Esophagus (tissue), 2 donors: ENCODE data around the gene METTL17. TPM values are rescaled to one million over a fixed set of nuclear protein-coding genes. Genes with fewer than 3 reads are reported as not detected.

Experiments
- H3K27ac ChIP-seq, 2 donors: one replicate each; pipeline ENCODE4 v1.5.1; 2013; ENCODE audit warnings: low read depth in 2 of 2, mild to moderate bottlenecking in 2 of 2, inconsistent platforms in 1 of 2, low read length in 1 of 2, moderate library complexity in 1 of 2
- H3K27me3 ChIP-seq, 2 donors: one replicate each; pipeline ENCODE4 v1.6.1; 2013; ENCODE audit warnings: low read length in 2 of 2, control low read depth in 1 of 2, mild to moderate bottlenecking in 1 of 2; ENCODE audit not compliant: insufficient read depth in 2 of 2, control insufficient read depth in 1 of 2
- H3K36me3 ChIP-seq, 2 donors: one replicate each; pipeline ENCODE4 v1.6.1; 2013; ENCODE audit warnings: low read length in 1 of 2; ENCODE audit not compliant: control insufficient read depth in 2 of 2, insufficient read depth in 2 of 2
- H3K4me1 ChIP-seq, 2 donors: one replicate each; pipeline ENCODE4 v1.6.1; 2013; ENCODE audit warnings: low read length in 1 of 2; ENCODE audit not compliant: control insufficient read depth in 2 of 2, insufficient read depth in 2 of 2
- H3K4me3 ChIP-seq, 2 donors: one replicate each; pipeline ENCODE4 v1.5.1; 2013; ENCODE audit warnings: low read length in 2 of 2, mild to moderate bottlenecking in 2 of 2, low read depth in 1 of 2, moderate library complexity in 1 of 2
- H3K9me3 ChIP-seq, 2 donors: one replicate each; pipeline ENCODE4 v1.6.1; 2013; ENCODE audit warnings: mild to moderate bottlenecking in 2 of 2, low read depth in 1 of 2, low read length in 1 of 2, moderate library complexity in 1 of 2; ENCODE audit not compliant: control insufficient read depth in 2 of 2, insufficient read depth in 1 of 2
- WGBS, 2 donors: extraction: QIAGEN DNeasy Blood & Tissue Kit; methylation state at CpG; one replicate each; pipeline ENCODE4 v1.1.7; 2013; 5-methylcytosine and 5-hydroxymethylcytosine counted together
- polyA plus RNA-seq, 2 donors: library from polyadenylated mRNA; stranded (reverse); fragments of 200-250 nt; gene quantifications; one replicate each; pipeline ENCODE4 v1.2.3, GENCODE V29; 2013
- donor health status: healthy with polysubstance abuse.
- donor health status: Bipolar disorder and iron deficiency.

METTL17 gene
- polyA plus RNA-seq, 2 donors, result 55.1 to 56.3 TPM

- no peaks in the 10 kb centered on the region for H3K27me3 ChIP-seq
- H3K27ac ChIP-seq, result no peak overlapping the region
- no peaks in the 10 kb centered on the region for H3K9me3 ChIP-seq
- WGBS, 2 donors, result 84 to 85% methylated on average over 1 of the region's 1 CpG
- H3K36me3 ChIP-seq, result peaks cover 13 to 32% of the 10 kb centered on the region in 2 donors
- no peak overlapping the region for H3K4me3 ChIP-seq
- peaks cover 0 to 8% of the 10 kb centered on the region in 2 donors for H3K4me1 ChIP-seq
These were observed 29.6 kb downstream of the METTL17 start for GRCh38 chr14:21019366-21019765.

DNA sequence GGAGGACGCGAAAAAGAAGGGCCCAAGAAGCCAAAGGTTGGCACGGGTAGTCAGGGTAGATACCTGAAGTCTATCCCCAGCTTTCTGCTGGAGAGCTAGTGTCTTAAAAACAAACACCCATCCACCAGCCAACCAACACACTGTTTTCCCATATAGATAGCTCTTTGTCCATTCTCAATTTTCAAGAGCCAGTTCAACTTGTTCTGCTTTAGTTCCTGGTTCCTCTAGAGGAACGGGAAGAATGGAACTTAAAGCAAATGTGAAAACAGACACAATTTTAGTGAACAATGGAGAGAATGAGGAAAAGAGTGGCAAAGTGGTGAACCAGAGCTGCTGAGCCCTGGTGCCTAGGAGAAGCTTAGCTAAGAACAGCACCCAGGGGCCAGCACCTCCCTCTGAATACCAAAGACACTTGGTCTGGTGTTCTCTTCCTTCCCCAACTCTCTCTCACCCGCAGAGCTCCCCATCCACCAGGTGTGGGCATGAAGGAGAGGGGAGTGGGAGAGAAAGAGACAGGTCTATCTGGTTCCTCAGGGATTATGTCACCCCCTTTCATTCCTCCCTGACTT, 31.3 kb downstream of the METTL17 start:
- Histone ChIP-seq H3K4me3 (peak overlapping the region; percentile 10 to 15), H3K9me3 (no peaks in the 10 kb centered on the region), H3K27me3 (no peaks in the 10 kb centered on the region), H3K36me3 (peaks cover 13 to 32% of the 10 kb centered on the region in 2 donors), H3K4me1 (peaks cover 0 to 10% of the 10 kb centered on the region in 2 donors), H3K27ac (peak overlapping the region; percentile 73 to 81)
- WGBS, 2 donors, result 83 to 86% methylated on average over 5 of the region's 5 CpGs

- peaks cover 13 to 27% of the 10 kb centered on the region in 2 donors for H3K36me3 ChIP-seq
- WGBS, 2 donors, result 83 to 84% methylated on average over 5 of the region's 5 CpGs
- H3K4me1 ChIP-seq, result peaks cover 0 to 10% of the 10 kb centered on the region in 2 donors
- H3K27me3 ChIP-seq, result no peaks in the 10 kb centered on the region
- no peaks in the 10 kb centered on the region for H3K9me3 ChIP-seq
- H3K27ac ChIP-seq, result peak overlapping the region in 1 of 2 donors; percentile 51
- H3K4me3 ChIP-seq, result peak overlapping the region; percentile 20 to 61
These were observed 32.9 kb downstream of the METTL17 start for GRCh38 chr14:21022686-21023085.

DNA sequence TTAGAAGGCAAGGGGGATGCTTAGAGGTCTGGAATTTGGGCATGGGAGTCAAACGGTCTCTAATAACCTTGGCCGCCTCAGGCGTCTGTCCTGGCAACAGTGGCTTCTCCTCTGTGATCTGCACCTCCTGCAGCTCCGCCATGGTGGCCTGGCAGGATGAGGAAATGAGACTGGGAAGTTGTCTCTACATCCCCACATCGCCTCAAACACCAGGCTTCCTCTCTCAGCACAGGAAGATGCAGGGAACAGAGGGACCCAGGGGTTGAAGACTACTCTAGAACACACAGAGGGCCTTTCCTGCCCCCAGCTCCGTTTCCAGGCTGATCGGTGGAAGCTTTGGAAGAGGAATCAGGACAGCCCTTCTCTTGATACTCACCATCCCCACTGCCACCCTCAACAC, 33.4 kb downstream of the METTL17 start:
- Histone ChIP-seq H3K27ac (peak overlapping the region in 1 of 2 donors; percentile 86), H3K4me1 (peaks cover 0 to 8% of the 10 kb centered on the region in 2 donors), H3K4me3 (peak overlapping the region; percentile 61 to 91), H3K9me3 (no peaks in the 10 kb centered on the region), H3K27me3 (no peaks in the 10 kb centered on the region), H3K36me3 (peaks cover 9 to 22% of the 10 kb centered on the region in 2 donors)
- 61 to 69% methylated on average over 7 of the region's 7 CpGs for WGBS, 2 donors

DNA sequence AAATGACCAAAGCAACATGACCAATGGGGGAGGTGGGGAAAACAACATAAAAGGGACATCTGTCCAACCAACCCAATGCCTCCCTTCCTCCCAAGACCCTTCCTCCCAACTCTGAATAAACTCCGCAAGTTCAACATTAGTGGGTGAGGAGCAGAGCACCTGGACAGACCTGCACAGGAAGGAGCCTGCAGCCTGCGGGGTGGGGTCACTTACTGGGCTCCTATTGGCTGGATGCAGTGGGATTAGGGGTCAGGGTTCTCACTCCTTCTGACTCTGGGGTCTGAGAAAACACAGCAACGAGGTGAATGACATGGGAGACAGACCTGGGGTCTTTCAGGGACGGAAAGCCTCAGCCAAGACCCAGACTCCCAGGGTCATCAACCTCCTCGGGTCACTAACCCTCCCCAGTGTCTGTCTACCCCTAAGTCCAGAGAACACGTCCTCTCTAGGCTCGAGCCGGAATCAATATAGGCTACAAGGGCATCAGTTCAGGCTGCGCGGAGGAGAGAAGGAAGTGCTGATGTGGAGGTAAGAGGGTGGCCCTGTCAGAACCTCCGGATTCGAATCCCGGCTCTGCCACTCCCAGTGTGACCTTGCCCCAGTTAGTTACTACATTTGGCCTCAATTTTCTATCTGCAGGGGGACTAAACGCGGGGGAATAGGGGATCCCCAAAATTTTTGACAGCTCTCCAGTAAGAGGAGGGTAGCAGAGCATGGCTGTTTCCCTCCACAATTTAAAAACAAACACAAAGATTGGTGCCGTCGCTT, 34.2 kb downstream of the METTL17 start:
- Histone ChIP-seq H3K27me3 (no peaks in the 10 kb centered on the region), H3K4me1 (peaks cover 0 to 8% of the 10 kb centered on the region in 2 donors), H3K9me3 (no peaks in the 10 kb centered on the region), H3K4me3 (peak overlapping the region; percentile 61 to 91), H3K36me3 (peaks cover 4 to 15% of the 10 kb centered on the region in 2 donors), H3K27ac (peak overlapping the region; percentile 81 to 86)
- 19 to 25% methylated on average over 17 of the region's 17 CpGs for WGBS, 2 donors

DNA sequence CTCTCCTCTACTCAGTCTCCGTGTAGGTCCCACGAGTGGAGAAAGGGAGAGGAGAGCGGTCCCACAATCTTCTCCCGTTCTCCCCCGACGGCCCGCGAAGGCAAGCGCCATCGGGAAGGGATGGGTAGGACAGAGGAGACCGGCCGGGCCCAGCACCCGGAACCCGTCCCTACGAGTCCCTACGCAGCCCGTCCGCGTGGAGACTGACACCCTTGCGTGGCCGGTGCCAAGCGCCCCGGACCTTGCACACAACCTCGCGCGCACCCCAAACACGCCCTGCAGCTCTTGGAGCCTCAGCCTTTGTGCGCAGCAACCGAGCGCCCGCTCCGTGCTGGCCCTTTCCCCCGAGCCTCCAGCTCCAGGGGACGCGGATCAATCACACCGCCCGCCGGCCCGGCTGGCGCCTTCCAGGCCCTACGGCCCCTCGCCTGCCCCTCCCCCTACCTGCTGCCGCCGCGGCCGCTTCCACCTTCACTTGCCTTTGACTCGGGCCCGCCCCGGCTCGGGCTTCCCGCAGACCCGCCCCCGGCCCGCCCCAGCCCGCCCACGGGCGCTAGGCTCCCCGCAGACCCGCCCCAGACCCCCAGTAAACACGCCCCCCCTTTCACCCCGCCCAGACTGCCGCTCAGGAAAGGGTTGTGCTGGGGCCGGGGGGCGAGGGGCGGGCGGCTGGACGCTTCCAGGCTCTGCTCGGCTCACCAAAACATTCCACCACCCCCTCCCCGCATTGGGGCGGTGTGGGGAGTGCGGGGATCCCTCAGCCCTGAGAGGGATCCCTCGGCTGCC, 35.0 kb downstream of the METTL17 start, which contains the start of gene NDRG2:
NDRG2 (minus strand) TSS at position 477 of the 786 bp plus-strand sequence. CDS start 1,746 bp downstream, outside the sequence.
- peaks cover 0 to 8% of the 10 kb centered on the region in 2 donors for H3K4me1 ChIP-seq
- H3K9me3 ChIP-seq, result no peaks in the 10 kb centered on the region
- peak within 1 kb of the TSS; percentile 61 to 91 for H3K4me3 ChIP-seq
- WGBS, 2 donors, result 1% methylated on average over 65 to 72 of the region's 72 CpGs
- H3K27ac ChIP-seq, result peak within 1 kb of the TSS; percentile 81 to 89
- H3K36me3 ChIP-seq, result peaks cover 4 to 10% of the 10 kb centered on the region in 2 donors
- no peaks in the 10 kb centered on the region for H3K27me3 ChIP-seq

DNA sequence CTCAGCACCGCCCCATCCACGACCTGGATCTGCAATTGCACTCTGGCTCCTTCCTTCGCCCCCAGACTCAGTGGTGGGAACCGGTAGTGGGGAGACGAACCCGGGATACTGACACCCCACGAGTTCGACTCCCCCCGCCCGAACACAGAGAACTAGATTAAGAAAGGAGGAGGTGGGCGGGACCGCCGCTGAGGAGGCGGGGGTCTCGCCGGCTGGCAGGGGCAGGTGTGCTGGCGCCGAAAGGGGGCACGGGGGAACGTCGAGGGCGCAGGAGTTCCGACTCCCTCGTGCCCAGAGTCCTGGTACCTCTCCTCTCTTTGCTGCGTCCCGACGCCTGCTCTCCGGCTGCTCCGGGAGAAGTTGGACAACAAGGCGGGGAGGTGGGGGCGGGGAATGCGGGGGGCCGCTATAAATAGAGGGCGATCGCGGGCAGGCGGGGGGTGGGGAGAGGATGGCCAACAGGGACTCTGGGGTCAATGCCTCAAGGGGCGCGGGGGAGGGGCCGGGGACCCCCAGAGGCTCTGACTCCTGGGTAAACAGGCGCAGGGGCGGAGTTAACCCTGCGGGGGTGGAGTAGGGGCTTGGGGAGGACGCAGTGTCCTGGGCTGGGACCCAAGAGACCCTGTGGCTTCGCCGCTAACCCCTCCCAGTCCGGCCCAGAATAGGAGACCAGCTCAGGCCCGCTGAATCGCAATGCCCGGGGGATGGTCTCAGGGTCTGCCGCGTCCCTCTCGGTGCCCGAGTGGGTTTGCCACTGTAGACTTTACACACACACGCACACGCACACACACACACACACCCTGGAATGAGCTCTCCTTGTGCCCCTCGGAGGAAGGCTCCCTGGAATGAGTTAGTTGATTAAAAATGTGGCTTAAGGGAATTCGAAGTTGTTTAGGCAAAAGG, 35.8 kb downstream of the METTL17 start:
- Histone ChIP-seq H3K4me1 (peaks cover 0 to 8% of the 10 kb centered on the region in 2 donors), H3K4me3 (peak overlapping the region; percentile 61 to 65), H3K27me3 (no peaks in the 10 kb centered on the region), H3K27ac (peak overlapping the region; percentile 81 to 89), H3K9me3 (no peaks in the 10 kb centered on the region), H3K36me3 (peaks cover 3 to 6% of the 10 kb centered on the region in 2 donors)
- WGBS, 2 donors, result 6 to 10% methylated on average over 53 to 58 of the region's 58 CpGs

DNA sequence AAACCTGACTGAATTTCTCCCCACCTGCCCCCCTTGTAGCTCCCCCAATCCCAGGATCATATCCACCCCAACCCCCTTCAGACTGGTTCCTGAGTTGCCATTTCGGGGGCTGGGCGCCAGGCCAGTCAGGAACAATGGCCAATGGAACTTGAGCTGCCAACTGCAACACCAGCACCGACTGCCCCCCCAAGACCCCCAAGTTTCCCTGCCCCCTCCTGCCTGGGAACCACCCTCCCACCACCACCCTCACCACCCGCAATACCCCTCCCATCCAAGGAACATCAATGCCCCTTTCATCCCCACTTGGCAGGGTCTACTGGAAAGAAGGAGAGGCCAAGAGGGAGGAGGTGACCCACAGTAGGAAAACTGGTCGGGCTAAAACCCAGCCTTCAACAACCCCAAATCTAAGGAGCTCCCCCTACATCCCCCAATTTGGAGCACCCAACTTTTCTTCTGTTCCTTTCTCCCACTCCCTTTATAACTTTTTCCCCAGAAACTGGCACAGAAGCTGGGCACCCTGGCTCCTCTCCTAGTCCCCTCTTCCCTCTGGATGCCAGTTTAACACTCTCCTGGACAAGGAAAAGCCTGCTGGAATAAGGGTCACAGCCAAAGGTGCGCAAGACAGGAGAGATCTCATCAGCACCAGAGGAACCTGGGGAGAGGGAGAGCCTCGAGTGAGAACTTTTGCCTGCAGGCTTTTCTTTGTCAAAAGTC, 36.7 kb downstream of the METTL17 start:
- peak overlapping the region; percentile 63 to 81 for H3K27ac ChIP-seq
- H3K36me3 ChIP-seq, result peaks cover 0 to 6% of the 10 kb centered on the region in 2 donors
- no peak overlapping the region for H3K4me3 ChIP-seq
- H3K4me1 ChIP-seq, result peaks cover 0 to 8% of the 10 kb centered on the region in 2 donors
- H3K27me3 ChIP-seq, result no peaks in the 10 kb centered on the region
- no peaks in the 10 kb centered on the region for H3K9me3 ChIP-seq
- 49 to 65% methylated on average over 7 of the region's 7 CpGs for WGBS, 2 donors
